T-cell (primary cell): ENCODE data around the gene USP11. TPM values are rescaled to one million over a fixed set of nuclear protein-coding genes. Genes with fewer than 3 reads are reported as not detected.

ENCODE experiments used
- ATAC-seq, 4 experiments: fragments of 200-7000 bp in 3 of 4; fragments of 150-1000 bp in 1 of 4; cut with Tn5 transposase; replicated peaks in 1 of 4; 1 replicate in 3 of 4; 2 replicates in 1 of 4; pipeline ENCODE4 v1.10.0; 2021; ENCODE audit warnings: moderate library complexity in 3 of 4, mild to moderate bottlenecking in 2 of 4, moderate number of reproducible peaks in 1 of 4
- CTCF ChIA-PET, 2 donors: fragments of 300-600 bp; sonication (Branson Sonifier 250); formaldehyde crosslinking; loops; one replicate each; lab custom pipeline; 2022; ENCODE audit warnings: antibody characterized with exemption in 2 of 2; lab: Charles Lee
- POLR2A ChIA-PET, 2 donors: fragments of 300-600 bp; sonication (Branson Sonifier 250); formaldehyde crosslinking; loops; one replicate each; lab custom pipeline; 2022; ENCODE audit warnings: antibody characterized with exemption in 2 of 2; lab: Charles Lee
- DNase-seq, 35 experiments: peaks; one replicate each; pipeline versions ENCODE4 v3.0.0 to v3.0.0-alpha.2; 2013 to 2023
- H3K27ac ChIP-seq: one replicate; pipeline ENCODE4 v1.5.1; 2013; ENCODE audit warnings: low read length
- H3K27me3 ChIP-seq, 2 experiments: replicated peaks in 1 of 2; 1 replicate in 1 of 2; 2 replicates in 1 of 2; pipeline versions ENCODE4 v1.6.1 to v1.7.0; 2013; ENCODE audit warnings: low read length in 1 of 2, mixed read lengths in 1 of 2; ENCODE audit not compliant: control insufficient read depth in 2 of 2, insufficient read depth in 2 of 2; ENCODE audit errors: extremely low read depth in 1 of 2
- H3K36me3 ChIP-seq, 2 donors: 1 replicate in 1 of 2; 2 replicates in 1 of 2; pipeline versions ENCODE4 v1.6.1 to v1.7.0; 2013; ENCODE audit warnings: low read length in 1 of 2; ENCODE audit not compliant: control insufficient read depth in 2 of 2, insufficient read depth in 1 of 2; ENCODE audit errors: extremely low read depth in 1 of 2
- H3K4me1 ChIP-seq, 2 experiments: 1 replicate in 1 of 2; 2 replicates in 1 of 2; pipeline versions ENCODE4 v1.6.1 to v1.7.0; 2013; ENCODE audit warnings: low read length in 2 of 2, mixed read lengths in 1 of 2; ENCODE audit not compliant: insufficient read depth in 2 of 2, control insufficient read depth in 1 of 2; ENCODE audit errors: extremely low read depth in 1 of 2
- H3K4me3 ChIP-seq, 2 donors: 1 replicate in 1 of 2; 2 replicates in 1 of 2; pipeline versions ENCODE4 v1.5.1 to v1.7.0; 2013; ENCODE audit warnings: mild to moderate bottlenecking in 2 of 2, low read length in 1 of 2, moderate library complexity in 1 of 2; ENCODE audit not compliant: control insufficient read depth in 1 of 2; ENCODE audit errors: extremely low read depth in 1 of 2
- H3K9me3 ChIP-seq: 2 replicates; pipeline ENCODE4 v1.7.0; 2013
- H3K27ac Mint-ChIP-seq, 2 donors: one replicate each; pipeline ENCODE4 v1.8.0; 2020 to 2021; ENCODE audit warnings: mild to moderate bottlenecking in 2 of 2, mixed read lengths in 2 of 2
- H3K27me3 Mint-ChIP-seq, 2 donors: one replicate each; pipeline ENCODE4 v1.8.0; 2021 to 2022; ENCODE audit warnings: mixed read lengths in 2 of 2
- H3K36me3 Mint-ChIP-seq: one replicate; pipeline ENCODE4 v1.8.0; 2021; ENCODE audit warnings: mixed read lengths
- H3K4me1 Mint-ChIP-seq, 3 donors: one replicate each; pipeline ENCODE4 v1.8.0; 2020 to 2022; ENCODE audit warnings: mixed read lengths in 3 of 3, mild to moderate bottlenecking in 1 of 3
- H3K4me3 Mint-ChIP-seq, 3 donors: one replicate each; pipeline ENCODE4 v1.8.0; 2020 to 2022; ENCODE audit warnings: mild to moderate bottlenecking in 3 of 3, mixed read lengths in 3 of 3, moderate library complexity in 3 of 3
- H3K9me3 Mint-ChIP-seq, 3 donors: one replicate each; pipeline ENCODE4 v1.8.0; 2020 to 2022; ENCODE audit warnings: mixed read lengths in 3 of 3
- WGBS: methylation state at CpG from one replicate; pipeline ENCODE4 v1.1.5; 2013; ENCODE audit warnings: missing lambda C conversion rate; ENCODE audit not compliant: insufficient coverage; 5-methylcytosine and 5-hydroxymethylcytosine counted together
- total RNA-seq, 35 experiments: library from RNA in 6 of 35; stranded (reverse) in 6 of 35; fragments of 120-200 nt in 1 of 35; gene quantifications; one replicate each; pipeline versions ENCODE4 v1.2.1 to v1.2.4 and lab custom pipeline; 2013 to 2026

USP11 gene
- 100 to 1,000 TPM in 1 of 5 donors, 10 to 100 TPM in 4; 72.3 to 122 (median 85.5) TPM for total RNA-seq
- total RNA-seq (2013) = 40.2 TPM
- total RNA-seq (lab: John Stamatoyannopoulos, UW) = 22.8 to 112 (median 70.1) reads per million in 29 experiments

GRCh38 chrX:47232803-47233332 is at the start of gene USP11:
TSS of gene USP11 (plus strand) at chrX:47233009. CDS start at chrX:47233044, 35 bp downstream.
- Histone ChIP-seq H3K27me3 (no peaks in the 10 kb centered on the region), H3K4me3 (peak within 1 kb of the TSS; percentile 73 to 95), H3K4me1 (peaks cover 2 to 17% of the 10 kb centered on the region in 2 experiments), H3K36me3 (peaks cover 8 to 10% of the 10 kb centered on the region in 2 donors), H3K9me3 (no peaks in the 10 kb centered on the region), H3K27ac (peak within 1 kb of the TSS; percentile 99)
- Mint-ChIP-seq H3K27me3 (no peaks in the 10 kb centered on the region), H3K27ac (peak within 1 kb of the TSS; percentile 99), H3K4me1 (peaks cover 29 to 34% (median 32%) of the 10 kb centered on the region in 3 donors), H3K36me3 (peaks cover 9% of the 10 kb centered on the region), H3K9me3 (no peaks in the 10 kb centered on the region), H3K4me3 (peak within 1 kb of the TSS; percentile 92 to 96 (median 94))
- ChIA-PET POLR2A (interaction anchor here (0.5 to 1.4 kb wide), 10 partner anchors 9 to 1726 kb away, joined by 3 to 19 read pairs (median 5); partner anchors contain the start of gene CDK16 (in 2 of the 2)), CTCF (interaction anchor here in 1 of 2 donors (0.9 to 1.6 kb wide), 2 partner anchors 15 to 152 kb away, joined by 3 to 5 read pairs; no protein-coding TSS in a partner anchor)
- peak; percentile 20 to 42 (median 40) for ATAC-seq
- peak in 34 of 35 experiments; percentile 24 to 73 (median 56) for DNase-seq
- 0% methylated on average over 24 of the region's 46 CpGs for WGBS

- Histone ChIP-seq H3K4me3 (no peak overlapping the region), H3K36me3 (peaks cover 12 to 44% of the 10 kb centered on the region in 2 donors), H3K27ac (no peak overlapping the region), H3K27me3 (no peaks in the 10 kb centered on the region), H3K9me3 (no peaks in the 10 kb centered on the region), H3K4me1 (no peaks in the 10 kb centered on the region)
- Mint-ChIP-seq H3K9me3 (no peaks in the 10 kb centered on the region), H3K27me3 (peaks cover 0 to 12% of the 10 kb centered on the region in 2 donors), H3K36me3 (peaks cover 15% of the 10 kb centered on the region), H3K4me3 (no peak overlapping the region), H3K27ac (no peak overlapping the region), H3K4me1 (no peaks in the 10 kb centered on the region)
- POLR2A ChIA-PET = no interaction called here
- DNase-seq (no peak), ATAC-seq (no peak)
- no CpG with 5 or more reads among the region's 4 CpGs for WGBS
- CTCF ChIA-PET = no interaction called here
Measured at GRCh38 chrX:47184486-47184885, 48.3 kb upstream of the USP11 start.

- Histone ChIP-seq H3K4me3 (no peak overlapping the region), H3K4me1 (peaks cover 0 to under 1% of the 10 kb centered on the region in 2 experiments), H3K36me3 (peaks cover 12 to 38% of the 10 kb centered on the region in 2 donors), H3K27ac (no peak overlapping the region), H3K27me3 (no peaks in the 10 kb centered on the region), H3K9me3 (no peaks in the 10 kb centered on the region)
- H3K4me1 Mint-ChIP-seq = peaks cover 0 to under 1% (median under 1%) of the 10 kb centered on the region in 3 donors
- peaks cover 14% of the 10 kb centered on the region for H3K36me3 Mint-ChIP-seq
- peaks cover 0 to 10% of the 10 kb centered on the region in 2 donors for H3K27me3 Mint-ChIP-seq
- WGBS = 96% methylated on average over 6 of the region's 17 CpGs
- H3K27ac Mint-ChIP-seq = no peak overlapping the region
- H3K9me3 Mint-ChIP-seq = no peaks in the 10 kb centered on the region
- ChIA-PET POLR2A (interaction anchor here in 1 of 2 donors (0.6 kb wide), 1 partner anchor 48 kb away, joined by 12 read pairs; the partner anchor contains the start of gene USP11), CTCF (no interaction called here)
- ATAC-seq (no peak), DNase-seq (no peak)
- H3K4me3 Mint-ChIP-seq = no peak overlapping the region
Measured at GRCh38 chrX:47185241-47185640, 47.6 kb upstream of the USP11 start.

DNA sequence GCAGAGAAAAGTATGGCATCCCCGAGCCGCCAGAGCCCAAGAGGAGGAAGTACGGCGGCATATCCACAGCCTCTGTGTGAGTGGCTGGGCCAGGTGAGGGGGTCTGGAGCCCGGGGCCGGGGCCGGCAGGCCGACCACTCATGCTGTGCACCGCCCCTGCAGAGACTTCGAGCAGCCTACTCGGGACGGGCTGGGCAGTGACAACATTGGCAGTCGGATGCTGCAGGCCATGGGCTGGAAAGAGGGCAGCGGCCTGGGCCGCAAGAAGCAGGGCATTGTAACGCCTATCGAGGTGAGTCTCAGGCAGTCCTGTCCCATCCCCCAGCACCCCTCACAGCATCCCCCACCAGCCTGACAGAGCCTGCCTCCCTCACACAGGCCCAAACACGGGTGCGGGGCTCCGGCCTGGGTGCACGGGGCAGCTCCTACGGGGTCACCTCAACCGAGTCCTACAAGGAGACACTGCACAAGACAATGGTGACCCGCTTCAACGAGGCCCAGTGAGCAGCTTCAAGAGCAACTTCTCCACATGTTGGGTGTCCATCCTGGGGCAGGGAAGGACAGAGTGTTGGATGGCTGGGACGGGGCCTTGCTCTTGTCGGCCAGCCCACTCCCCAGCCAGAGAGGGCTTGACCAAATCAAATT is 46.6 kb upstream of the USP11 start:
- Histone ChIP-seq H3K9me3 (no peaks in the 10 kb centered on the region), H3K36me3 (peaks cover 12 to 33% of the 10 kb centered on the region in 2 donors), H3K4me1 (peaks cover 0 to 5% of the 10 kb centered on the region in 2 experiments), H3K27me3 (no peaks in the 10 kb centered on the region), H3K27ac (no peak overlapping the region), H3K4me3 (no peak overlapping the region)
- DNase-seq (no peak), ATAC-seq (no peak)
- Mint-ChIP-seq H3K9me3 (no peaks in the 10 kb centered on the region), H3K27ac (no peak overlapping the region), H3K4me1 (peaks cover 6 to 10% (median 10%) of the 10 kb centered on the region in 3 donors), H3K4me3 (no peak overlapping the region), H3K36me3 (peaks cover 14% of the 10 kb centered on the region), H3K27me3 (peaks cover 0 to 5% of the 10 kb centered on the region in 2 donors)
- WGBS = 95% methylated on average over 15 of the region's 27 CpGs
- POLR2A ChIA-PET = interaction anchor here in 1 of 2 donors (0.6 kb wide), 1 partner anchor 47 kb away, joined by 12 read pairs; the partner anchor contains the start of gene USP11
- CTCF ChIA-PET = no interaction called here

- Histone ChIP-seq H3K36me3 (peaks cover 10 to 23% of the 10 kb centered on the region in 2 donors), H3K4me3 (no peak overlapping the region), H3K27me3 (no peaks in the 10 kb centered on the region), H3K4me1 (peaks cover 4 to 11% of the 10 kb centered on the region in 2 experiments), H3K27ac (no peak overlapping the region), H3K9me3 (no peaks in the 10 kb centered on the region)
- Mint-ChIP-seq H3K27ac (peak overlapping the region in 1 of 2 donors; percentile 70), H3K4me1 (peaks cover 12 to 17% (median 13%) of the 10 kb centered on the region in 3 donors), H3K4me3 (no peak overlapping the region), H3K9me3 (no peaks in the 10 kb centered on the region), H3K36me3 (peaks cover 10% of the 10 kb centered on the region), H3K27me3 (peaks cover 0 to 5% of the 10 kb centered on the region in 2 donors)
- ATAC-seq (no peak), DNase-seq (no peak)
- ChIA-PET CTCF (no interaction called here), POLR2A (no interaction called here)
- no CpG with 5 or more reads among the region's 4 CpGs for WGBS
Measured at GRCh38 chrX:47187106-47187677, 45.6 kb upstream of the USP11 start.

- Histone ChIP-seq H3K27ac (peak overlapping the region; percentile 79), H3K36me3 (peaks cover 7 to 8% of the 10 kb centered on the region in 2 donors), H3K4me3 (no peak overlapping the region), H3K4me1 (peaks cover 15 to 27% of the 10 kb centered on the region in 2 experiments), H3K9me3 (no peaks in the 10 kb centered on the region), H3K27me3 (no peaks in the 10 kb centered on the region)
- ChIA-PET CTCF (interaction anchor here in 1 of 2 donors (1.0 to 3.0 kb wide), 3 partner anchors 28 to 195 kb away, joined by 4 to 14 read pairs (median 5); partner anchors contain the start of genes NDUFB11 and RBM10), POLR2A (interaction anchor here in 1 of 2 donors (0.5 to 1.7 kb wide), 2 partner anchors 28 to 48 kb away, joined by 7 to 8 read pairs; partner anchors contain the start of gene CDK16)
- DNase-seq (no peak), ATAC-seq (no peak)
- no peak overlapping the region for H3K27ac Mint-ChIP-seq
- no peaks in the 10 kb centered on the region for H3K9me3 Mint-ChIP-seq
- H3K27me3 Mint-ChIP-seq = peaks cover 0 to 3% of the 10 kb centered on the region in 2 donors
- peaks cover 3% of the 10 kb centered on the region for H3K36me3 Mint-ChIP-seq
- H3K4me3 Mint-ChIP-seq = no peak overlapping the region
- WGBS = no CpG with 5 or more reads among the region's 19 CpGs
- H3K4me1 Mint-ChIP-seq = peaks cover 25 to 33% (median 32%) of the 10 kb centered on the region in 3 donors
Measured at GRCh38 chrX:47189906-47190305, 42.9 kb upstream of the USP11 start.
